GM23248 (cell line): ENCODE measurements around the gene MOB3B.

Experiments used
- EZH2 ChIP-seq: fragments of 200-600 bp; sonication (generic); IDR thresholded peaks from 2 replicates; pipeline ENCODE4 v1.6.1; 2018; ENCODE audit warnings: antibody characterized with exemption, mild to moderate bottlenecking; ENCODE audit not compliant: insufficient read depth, poor library complexity, severe bottlenecking
- EZH2phosphoT487 ChIP-seq: fragments of 200-600 bp; sonication (generic); IDR thresholded peaks from 2 replicates; pipeline ENCODE4 v1.6.1; 2018; ENCODE audit warnings: antibody characterized with exemption, moderate library complexity, mild to moderate bottlenecking, low read depth; ENCODE audit not compliant: insufficient read depth

GRCh38 chr9:27422279-27422834, 107.3 kb downstream of the MOB3B start:
- TF ChIP-seq EZH2 (no peak), EZH2phosphoT487 (no peak)
